ENCODE data around the gene EP400.

The EP400 gene

DNA sequence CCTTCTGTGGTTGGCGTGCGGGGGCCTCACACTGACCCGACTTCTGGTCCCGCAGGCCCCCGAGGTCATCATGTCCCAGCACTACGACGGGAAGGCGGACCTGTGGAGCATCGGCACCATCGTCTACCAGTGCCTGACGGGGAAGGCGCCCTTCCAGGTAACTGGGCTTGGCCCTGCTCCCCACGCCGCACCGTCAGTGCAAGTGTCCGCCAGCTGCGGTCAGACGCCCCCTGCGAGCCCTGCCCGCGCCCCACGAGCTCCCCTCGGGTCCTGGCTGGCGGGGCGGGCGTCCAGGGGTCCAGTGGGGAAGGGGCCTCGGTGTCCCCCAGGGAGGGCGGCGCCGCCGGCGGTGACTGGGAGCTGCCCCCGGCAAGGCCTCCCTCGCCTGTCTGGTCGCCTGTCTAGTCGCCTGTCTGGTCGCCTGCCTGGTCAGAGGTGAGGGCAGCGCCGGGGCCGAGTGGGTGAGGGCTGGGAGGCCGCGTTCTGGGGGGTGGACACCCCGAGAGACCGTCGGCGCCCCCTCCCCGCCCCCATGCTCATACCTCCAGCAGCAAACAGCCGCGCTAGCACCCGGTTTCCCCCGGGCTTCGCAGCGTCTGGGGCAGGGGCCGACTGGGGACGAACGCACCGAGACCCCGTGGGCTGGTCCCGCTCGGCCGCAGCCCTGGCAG is 40.5 kb upstream of the EP400 start:
- no peaks in the 10 kb centered on the region for H3K9me3 ChIP-seq (ENCODE audit: control insufficient read depth, insufficient read depth, low read depth, low read length)
- peaks cover 0 to 79% of the 10 kb centered on the region in 2 experiments; a peak in 2 of 3 replicates for H3K36me3 ChIP-seq (ENCODE audit: control insufficient read depth in 2 of 2, insufficient read depth in 1 of 2, low read length in 2 of 2)
- TF ChIP-seq, protein P1, sequence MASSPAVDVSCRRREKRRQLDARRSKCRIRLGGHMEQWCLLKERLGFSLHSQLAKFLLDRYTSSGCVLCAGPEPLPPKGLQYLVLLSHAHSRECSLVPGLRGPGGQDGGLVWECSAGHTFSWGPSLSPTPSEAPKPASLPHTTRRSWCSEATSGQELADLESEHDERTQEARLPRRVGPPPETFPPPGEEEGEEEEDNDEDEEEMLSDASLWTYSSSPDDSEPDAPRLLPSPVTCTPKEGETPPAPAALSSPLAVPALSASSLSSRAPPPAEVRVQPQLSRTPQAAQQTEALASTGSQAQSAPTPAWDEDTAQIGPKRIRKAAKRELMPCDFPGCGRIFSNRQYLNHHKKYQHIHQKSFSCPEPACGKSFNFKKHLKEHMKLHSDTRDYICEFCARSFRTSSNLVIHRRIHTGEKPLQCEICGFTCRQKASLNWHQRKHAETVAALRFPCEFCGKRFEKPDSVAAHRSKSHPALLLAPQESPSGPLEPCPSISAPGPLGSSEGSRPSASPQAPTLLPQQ (tag by site-specific recombination; IDR thresholded peaks at IDR 0.05): no peak
- no peak for TF ChIP-seq ZNF394 (tag by site-specific recombination; IDR thresholded peaks at IDR 0.05; ENCODE audit: borderline replicate concordance)
- no peak for TF ChIP-seq GLIS1 (tag by site-specific recombination; IDR thresholded peaks at IDR 0.05)
- TF ChIP-seq ZNF133 (tag by site-specific recombination; IDR thresholded peaks at IDR 0.05): no peak
- no peak for TF ChIP-seq ZNF248 (tag by site-specific recombination; IDR thresholded peaks at IDR 0.05)
- no peak for TF ChIP-seq ZNF707 (tag by site-specific recombination; IDR thresholded peaks at IDR 0.05)
- H3K4me3 ChIP-seq (ENCODE audit: low read depth, low read length): no peak overlapping the region
- ChIA-PET CTCF (no interaction called here), POLR2A (no interaction called here)
- H3K27ac ChIP-seq (ENCODE audit: extremely low read depth, low read depth, low read length): no peak overlapping the region
- H3K4me1 ChIP-seq (ENCODE audit: control insufficient read depth, insufficient read depth, low read length): peaks cover 5% of the 10 kb centered on the region

DNA sequence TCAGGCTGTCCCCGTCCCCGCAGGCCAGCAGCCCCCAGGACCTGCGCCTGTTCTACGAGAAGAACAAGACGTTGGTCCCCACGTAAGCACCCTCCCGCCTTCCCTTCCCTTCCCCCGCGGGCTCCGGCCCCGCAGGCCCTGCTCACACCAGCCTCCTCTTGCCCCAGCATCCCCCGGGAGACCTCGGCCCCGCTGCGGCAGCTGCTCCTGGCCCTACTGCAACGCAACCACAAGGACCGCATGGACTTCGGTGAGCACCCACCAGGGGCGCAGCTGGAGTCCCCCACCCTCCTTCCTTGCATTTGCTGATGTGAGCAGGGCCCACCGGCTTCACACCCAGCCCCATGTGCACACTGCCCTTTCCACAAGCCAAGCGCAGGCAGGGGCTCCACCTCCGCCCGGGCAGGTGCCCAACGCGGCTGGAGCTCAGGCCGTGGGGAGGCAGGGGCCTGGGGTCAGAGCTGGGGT is 40.0 kb upstream of the EP400 start:
- Histone ChIP-seq H3K4me3 (ENCODE audit: low read depth, low read length) (no peak overlapping the region), H3K36me3 (ENCODE audit: control insufficient read depth in 2 of 2, insufficient read depth in 1 of 2, low read length in 2 of 2) (peaks cover 0 to 85% of the 10 kb centered on the region in 2 experiments; a peak in 2 of 3 replicates), H3K4me1 (ENCODE audit: control insufficient read depth, insufficient read depth, low read length) (peaks cover 5% of the 10 kb centered on the region), H3K9me3 (ENCODE audit: control insufficient read depth, insufficient read depth, low read depth, low read length) (no peaks in the 10 kb centered on the region), H3K27ac (ENCODE audit: extremely low read depth, low read depth, low read length) (no peak overlapping the region)
- CTCF ChIA-PET: no interaction called here
- TF ChIP-seq ZNF404 (tag by site-specific recombination; IDR thresholded peaks at IDR 0.05) (no peak), ZNF501 (tag by site-specific recombination; IDR thresholded peaks at IDR 0.05) (no peak), TCF7L2 (IDR thresholded peaks at IDR 0.05; ENCODE audit: borderline replicate concordance, low read depth, low read length) (no peak), ZNF701 (tag by site-specific recombination; IDR thresholded peaks at IDR 0.05) (no peak), OSR2 (tag by site-specific recombination; IDR thresholded peaks at IDR 0.05) (no peak), ZNF274 (IDR thresholded peaks at IDR 0.05; ENCODE audit: low read length) (no peak), ZNF274 (tag by site-specific recombination; IDR thresholded peaks at IDR 0.05; ENCODE audit: borderline replicate concordance) (no peak), ZNF2 (tag by site-specific recombination; IDR thresholded peaks at IDR 0.05) (no peak), ZNF510 (tag by site-specific recombination; IDR thresholded peaks at IDR 0.05; ENCODE audit: insufficient replicate concordance) (no peak), ZNF335 (tag by site-specific recombination; conservative IDR thresholded peaks at IDR 0.05) (no peak)
- TF ChIP-seq, protein P2, sequence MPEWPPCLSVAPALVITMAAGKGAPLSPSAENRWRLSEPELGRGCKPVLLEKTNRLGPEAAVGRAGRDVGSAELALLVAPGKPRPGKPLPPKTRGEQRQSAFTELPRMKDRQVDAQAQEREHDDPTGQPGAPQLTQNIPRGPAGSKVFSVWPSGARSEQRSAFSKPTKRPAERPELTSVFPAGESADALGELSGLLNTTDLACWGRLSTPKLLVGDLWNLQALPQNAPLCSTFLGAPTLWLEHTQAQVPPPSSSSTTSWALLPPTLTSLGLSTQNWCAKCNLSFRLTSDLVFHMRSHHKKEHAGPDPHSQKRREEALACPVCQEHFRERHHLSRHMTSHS (tag by site-specific recombination; IDR thresholded peaks at IDR 0.05): no peak
- POLR2A ChIA-PET: interaction anchor here (0.6 to 1.1 kb wide), 3 partner anchors 20 to 82 kb away, joined by 3 to 5 read pairs (median 3); no protein-coding TSS in a partner anchor

DNA sequence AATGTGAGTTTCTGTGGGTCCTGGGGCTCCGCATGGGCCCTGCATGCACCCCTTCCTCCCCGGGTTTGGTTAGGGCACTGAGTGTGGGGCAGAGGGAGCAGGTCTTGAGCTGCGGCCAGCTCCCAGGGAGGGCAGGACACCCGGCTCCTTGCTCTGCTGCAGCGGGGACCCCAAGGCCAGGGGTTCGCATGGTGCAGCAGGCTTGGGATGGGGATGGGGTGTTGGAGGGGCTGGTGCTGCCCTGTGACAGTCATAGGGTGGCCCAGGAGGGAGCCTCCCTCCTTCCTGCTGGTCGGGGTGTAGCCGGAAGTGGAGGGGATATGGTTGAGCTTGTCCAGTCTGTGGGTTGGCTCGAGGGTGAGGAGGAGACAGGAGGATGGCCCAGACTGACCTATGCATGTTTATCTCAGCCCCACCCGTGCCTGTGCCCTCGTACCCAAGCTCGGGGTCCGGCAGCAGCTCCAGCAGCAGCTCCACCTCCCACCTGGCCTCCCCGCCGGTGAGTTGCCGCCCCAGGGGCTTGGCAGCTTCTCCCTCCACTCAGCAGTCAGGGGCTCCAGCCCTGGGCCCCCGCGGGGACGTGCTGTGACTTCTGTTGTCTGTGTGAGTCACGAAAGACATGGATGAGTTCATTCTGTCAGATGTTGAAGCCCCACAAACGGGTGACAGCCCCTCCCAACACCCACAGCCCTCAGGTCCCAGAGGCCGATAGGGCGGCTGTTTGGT is 39.3 kb upstream of the EP400 start:
- H3K36me3 ChIP-seq (ENCODE audit: control insufficient read depth in 2 of 2, insufficient read depth in 1 of 2, low read length in 2 of 2): peaks cover 0 to 86% of the 10 kb centered on the region in 2 experiments; a peak in 2 of 3 replicates
- no peaks in the 10 kb centered on the region for H3K9me3 ChIP-seq (ENCODE audit: control insufficient read depth, insufficient read depth, low read depth, low read length)
- CTCF ChIA-PET: no interaction called here
- H3K27ac ChIP-seq (ENCODE audit: extremely low read depth, low read depth, low read length): no peak overlapping the region
- peaks cover 5% of the 10 kb centered on the region for H3K4me1 ChIP-seq (ENCODE audit: control insufficient read depth, insufficient read depth, low read length)
- no peak overlapping the region for H3K4me3 ChIP-seq (ENCODE audit: low read depth, low read length)
- POLR2A ChIA-PET: interaction anchor here (0.6 to 1.1 kb wide), 3 partner anchors 20 to 81 kb away, joined by 3 to 5 read pairs (median 3); no protein-coding TSS in a partner anchor
- TF ChIP-seq ZNF658 (tag by site-specific recombination; IDR thresholded peaks at IDR 0.05) (no peak), ZIC2 (tag by site-specific recombination; IDR thresholded peaks at IDR 0.05) (peak; percentile 89), GLI2 (tag by site-specific recombination; IDR thresholded peaks at IDR 0.05; ENCODE audit: borderline replicate concordance, low read depth) (no peak), GLIS1 (tag by site-specific recombination; IDR thresholded peaks at IDR 0.05) (peak; percentile 59)
